Lower leg skin (tissue), 4 donors: ENCODE measurements around the gene ZNF627. TPM values are rescaled to one million over a fixed set of nuclear protein-coding genes. Genes with fewer than 3 reads are reported as not detected.

Source experiments
- DNase-seq, 2 donors: peaks; one replicate each; pipeline ENCODE4 v3.0.0-alpha.2; 2019; ENCODE audit warnings: low spot score in 2 of 2
- H3K4me3 ChIP-seq: fragments of 200-600 bp; sonication (generic); 2 replicates; pipeline ENCODE4 v1.5.1; 2017; ENCODE audit warnings: mild to moderate bottlenecking, low read depth; ENCODE audit not compliant: poor library complexity, severe bottlenecking
- POLR2A ChIP-seq, 2 donors: fragments of 450-650 bp; IDR thresholded peaks; one replicate each; pipeline ENCODE4 v1.6.1; 2016 to 2017; ENCODE audit warnings: antibody characterized with exemption in 2 of 2, mild to moderate bottlenecking in 1 of 2, moderate library complexity in 1 of 2
- WGBS, 2 donors: methylation state at CpG; one replicate each; pipeline ENCODE4 v1.1.5; 2018; 5-methylcytosine and 5-hydroxymethylcytosine counted together
- intact Hi-C: fragments of 100-400 bp; cut with DNase I; formaldehyde crosslinking; loops from one replicate; pipeline ENCODE4 v1.15.0; 2023; ENCODE audit warnings: low total_unique reads
- total RNA-seq, 4 donors: library from RNA; depleted of rRNA; stranded (reverse); fragments of >200 nt; gene quantifications; one replicate each; pipeline ENCODE4 v1.1.0, GENCODE V29; 2016
- TF ChIP-seq, protein P1 (sequence below), 3 donors: fragments of 450-650 bp; IDR thresholded peaks; one replicate each; pipeline ENCODE4 v1.5.1; 2016; ENCODE audit warnings: antibody characterized with exemption in 3 of 3, mild to moderate bottlenecking in 3 of 3, moderate library complexity in 2 of 3

Gene ZNF627
- 10 to 100 TPM in 3 of 4 donors, 1 to 10 TPM in 1; 8.6 to 12.1 (median 11.2) TPM for total RNA-seq

DNA sequence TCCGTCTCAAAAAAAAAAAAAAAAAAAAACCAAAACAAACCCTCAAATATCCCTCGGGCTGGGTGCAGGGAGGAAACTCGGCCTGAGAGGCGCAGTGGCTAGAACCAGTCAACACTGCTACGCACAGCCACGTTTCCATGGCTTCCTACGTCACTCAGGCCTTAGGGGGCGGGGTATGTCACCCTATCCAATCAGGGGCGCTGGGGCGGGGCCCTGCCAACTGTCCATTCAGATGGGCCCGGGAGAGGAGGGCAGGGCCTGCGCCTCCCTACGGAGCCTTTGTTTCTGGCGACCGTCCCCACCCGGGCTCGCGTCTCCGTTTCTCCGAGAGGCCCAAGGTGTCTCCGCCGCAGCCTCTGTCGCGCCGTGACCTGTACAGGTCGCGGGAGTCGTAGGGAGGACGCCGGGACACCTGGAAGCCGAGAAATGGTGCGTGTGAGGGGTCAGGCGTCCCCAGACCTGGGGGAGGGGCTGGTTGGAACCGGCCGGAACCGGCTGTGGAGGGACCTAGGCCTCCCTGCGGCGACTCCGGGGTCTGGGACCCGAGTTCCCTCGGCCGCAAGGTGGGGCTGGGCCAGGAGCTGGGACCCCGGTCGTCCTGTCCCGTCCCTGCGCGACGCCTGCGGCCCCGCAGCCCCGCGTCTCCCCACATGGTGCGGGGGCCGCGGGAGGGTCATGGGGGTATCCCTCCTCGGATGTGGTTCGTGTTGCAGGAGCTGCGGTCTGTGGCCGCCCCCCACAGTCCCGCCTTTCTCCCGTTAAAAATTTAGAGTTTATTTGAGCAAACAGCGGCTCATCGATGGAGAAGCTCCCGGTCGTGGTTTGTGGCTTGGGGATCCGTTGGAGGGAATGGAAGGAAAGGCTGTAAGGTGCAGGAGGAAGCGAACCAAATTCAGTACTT, at the start of gene ZNF627:
ZNF627 (plus strand) TSS at position 282 of the 901 bp plus-strand sequence; CDS start at position 427, 145 bp downstream.
- TF ChIP-seq, protein P1, sequence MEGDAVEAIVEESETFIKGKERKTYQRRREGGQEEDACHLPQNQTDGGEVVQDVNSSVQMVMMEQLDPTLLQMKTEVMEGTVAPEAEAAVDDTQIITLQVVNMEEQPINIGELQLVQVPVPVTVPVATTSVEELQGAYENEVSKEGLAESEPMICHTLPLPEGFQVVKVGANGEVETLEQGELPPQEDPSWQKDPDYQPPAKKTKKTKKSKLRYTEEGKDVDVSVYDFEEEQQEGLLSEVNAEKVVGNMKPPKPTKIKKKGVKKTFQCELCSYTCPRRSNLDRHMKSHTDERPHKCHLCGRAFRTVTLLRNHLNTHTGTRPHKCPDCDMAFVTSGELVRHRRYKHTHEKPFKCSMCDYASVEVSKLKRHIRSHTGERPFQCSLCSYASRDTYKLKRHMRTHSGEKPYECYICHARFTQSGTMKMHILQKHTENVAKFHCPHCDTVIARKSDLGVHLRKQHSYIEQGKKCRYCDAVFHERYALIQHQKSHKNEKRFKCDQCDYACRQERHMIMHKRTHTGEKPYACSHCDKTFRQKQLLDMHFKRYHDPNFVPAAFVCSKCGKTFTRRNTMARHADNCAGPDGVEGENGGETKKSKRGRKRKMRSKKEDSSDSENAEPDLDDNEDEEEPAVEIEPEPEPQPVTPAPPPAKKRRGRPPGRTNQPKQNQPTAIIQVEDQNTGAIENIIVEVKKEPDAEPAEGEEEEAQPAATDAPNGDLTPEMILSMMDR (IDR thresholded peaks at IDR 0.05) = no peak
- TF ChIP-seq POLR2A (IDR thresholded peaks at IDR 0.05) = peak in 1 of 2 donors; percentile 69
- WGBS, 2 donors = 0% methylated on average over 33 to 61 of the region's 67 CpGs
- intact Hi-C loops = no loop called here

DNA sequence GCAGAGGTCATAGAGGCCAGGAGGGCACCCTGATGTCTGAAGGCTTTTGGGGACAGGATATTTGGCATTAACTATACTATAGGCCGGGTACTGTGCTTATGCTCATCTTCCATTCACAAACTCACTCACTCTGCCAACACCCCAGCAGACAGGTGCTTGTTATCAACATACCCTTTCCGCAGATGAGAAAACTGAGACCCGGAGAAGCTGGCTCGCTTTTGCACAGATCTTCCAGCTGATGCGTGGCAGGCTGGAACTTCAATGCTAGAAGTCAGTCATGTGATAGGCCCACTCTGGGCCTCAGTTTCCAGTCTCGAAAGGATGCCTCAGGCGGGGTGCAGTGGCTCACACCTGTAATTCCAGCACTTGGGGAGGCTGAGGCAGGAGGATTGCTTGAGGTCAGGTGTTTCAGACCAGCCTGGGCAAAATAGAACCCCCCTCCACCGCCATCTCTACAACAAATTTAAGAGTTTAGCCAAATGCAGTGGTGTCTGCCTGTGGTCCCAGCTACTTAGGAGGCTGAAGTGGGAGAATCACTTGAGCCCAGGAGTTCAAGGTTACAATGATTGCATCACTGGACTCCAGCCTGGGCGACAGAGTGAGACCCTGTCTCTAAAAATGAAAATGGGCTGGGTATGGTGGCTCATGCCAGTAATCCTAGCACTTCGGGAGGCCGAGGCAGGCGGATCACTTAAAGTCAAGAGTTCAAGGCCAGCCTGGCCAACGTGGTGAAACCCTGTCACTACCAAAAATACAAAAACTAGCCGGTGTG, 49.2 kb upstream of the ZNF627 start:
- intact Hi-C loops = no loop called here
- DNase-seq = no peak
- 90 to 91% methylated on average over 14 of the region's 14 CpGs for WGBS, 2 donors

More for the DNA sequence above, at the start of gene ZNF627:
- DNase-seq = peak; percentile 99 to 100
- H3K4me3 ChIP-seq = peak within 1 kb of the TSS; percentile 82

DNA sequence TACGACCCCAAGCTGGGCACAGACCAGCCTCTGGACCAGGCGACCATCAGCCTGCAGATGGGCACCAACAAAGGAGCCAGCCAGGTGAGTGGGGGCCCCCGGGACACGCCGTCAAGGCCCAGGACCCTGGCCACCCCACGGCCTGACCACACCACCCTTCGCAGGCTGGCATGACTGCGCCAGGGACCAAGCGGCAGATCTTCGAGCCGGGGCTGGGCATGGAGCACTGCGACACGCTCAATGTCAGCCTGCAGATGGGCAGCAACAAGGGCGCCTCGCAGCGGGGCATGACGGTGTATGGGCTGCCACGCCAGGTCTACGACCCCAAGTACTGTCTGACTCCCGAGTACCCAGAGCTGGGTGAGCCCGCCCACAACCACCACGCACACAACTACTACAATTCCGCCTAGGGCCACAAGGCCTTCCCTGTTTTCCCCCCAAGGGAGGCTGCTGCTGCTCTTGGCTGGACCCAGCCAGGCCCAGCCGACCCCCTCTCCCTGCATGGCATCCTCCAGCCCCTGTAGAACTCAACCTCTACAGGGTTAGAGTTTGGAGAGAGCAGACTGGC, 47.8 kb upstream of the ZNF627 start:
- no peak for TF ChIP-seq POLR2A (IDR thresholded peaks at IDR 0.05)
- intact Hi-C loops = no loop called here
- 85 to 92% methylated on average over 22 to 24 of the region's 24 CpGs for WGBS, 2 donors
- no peak overlapping the region for H3K4me3 ChIP-seq
- DNase-seq = no peak

More for the DNA sequence above, 49.2 kb upstream of the ZNF627 start:
- no peak overlapping the region for H3K4me3 ChIP-seq
- TF ChIP-seq, protein P1 (IDR thresholded peaks at IDR 0.05) = no peak
- TF ChIP-seq POLR2A (IDR thresholded peaks at IDR 0.05) = no peak

DNA sequence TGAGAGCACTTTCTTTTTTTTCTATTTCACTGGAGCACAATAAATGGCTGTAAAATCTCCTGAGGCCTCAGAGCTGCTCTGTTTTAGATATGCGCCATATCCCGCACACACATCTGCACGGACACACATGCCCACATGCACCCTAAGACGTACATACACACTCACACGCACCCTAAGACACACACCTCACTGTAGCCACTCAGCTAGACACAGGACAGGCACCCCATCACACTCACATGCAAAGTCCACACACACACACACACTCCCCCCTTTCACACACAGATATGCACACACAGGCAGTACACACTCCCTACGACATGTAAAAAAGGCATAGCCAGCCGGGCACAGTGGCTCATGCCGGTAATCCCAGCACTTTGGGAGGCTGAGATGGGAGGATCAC, 47.0 kb upstream of the ZNF627 start:
- H3K4me3 ChIP-seq = no peak overlapping the region
- 84 to 93% methylated on average over 8 of the region's 8 CpGs for WGBS, 2 donors
- intact Hi-C loops = no loop called here
- no peak for TF ChIP-seq POLR2A (IDR thresholded peaks at IDR 0.05)
- TF ChIP-seq, protein P1 (IDR thresholded peaks at IDR 0.05) = no peak
- no peak for DNase-seq

DNA sequence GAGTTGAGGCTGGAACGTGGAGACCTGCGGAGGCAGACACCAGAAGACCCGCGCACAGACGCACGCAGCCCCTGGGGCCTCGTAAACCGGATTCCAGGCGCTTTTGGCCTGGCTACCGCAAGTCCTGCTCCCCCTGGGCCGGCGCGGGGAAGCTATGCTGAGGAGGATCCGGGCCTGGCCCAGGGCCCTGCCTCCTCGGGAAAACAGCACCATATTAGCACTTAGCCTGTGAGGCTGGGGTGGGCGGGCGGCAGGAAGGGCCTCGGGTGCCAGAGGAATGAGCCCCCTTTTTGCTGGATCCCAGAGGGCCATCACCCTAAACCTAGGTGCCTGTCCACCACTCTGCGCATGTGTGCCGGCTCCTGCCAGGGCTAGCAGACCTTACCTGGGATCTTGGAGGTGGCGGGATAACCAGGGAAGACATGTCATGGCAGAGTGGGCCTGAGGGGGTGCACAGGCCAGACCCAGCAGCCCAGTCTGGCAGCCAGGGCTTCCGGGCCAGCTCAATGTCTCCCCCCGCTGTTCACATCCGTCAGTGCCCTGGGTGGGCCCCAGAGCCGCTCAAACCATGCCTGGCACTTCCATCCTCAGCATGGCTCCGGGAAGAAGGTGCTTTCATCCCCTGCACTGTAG, 45.6 kb upstream of the ZNF627 start:
- 71 to 77% methylated on average over 17 to 26 of the region's 26 CpGs for WGBS, 2 donors
- DNase-seq = no peak
- intact Hi-C loops = no loop called here
- no peak overlapping the region for H3K4me3 ChIP-seq
- TF ChIP-seq, protein P1 (IDR thresholded peaks at IDR 0.05) = no peak
- TF ChIP-seq POLR2A (IDR thresholded peaks at IDR 0.05) = no peak
